Prostate gland (tissue), 2 donors: Measurements from ENCODE around the gene EXOC2. TPM values are rescaled to one million over a fixed set of nuclear protein-coding genes. Genes with fewer than 3 reads are reported as not detected.

Experiments
- DNase-seq: peaks from one replicate; pipeline ENCODE4 v3.0.0-alpha.2; 2019; ENCODE audit warnings: low spot score
- H3K27ac ChIP-seq, 2 donors: fragments of 200-600 bp; sonication (generic); 2 replicates each; pipeline ENCODE4 v1.5.1; 2017 to 2019
- H3K27me3 ChIP-seq: fragments of 200-600 bp; sonication (generic); replicated peaks from 2 replicates; pipeline ENCODE4 v1.5.1; 2019; ENCODE audit not compliant: insufficient read depth
- H3K36me3 ChIP-seq, 2 donors: fragments of 200-600 bp; sonication (generic); 1 replicate in 1 of 2; 2 replicates in 1 of 2; pipeline versions ENCODE4 v1.5.1 to v1.8.1; 2017 to 2019
- H3K4me1 ChIP-seq: fragments of 200-600 bp; sonication (generic); replicated peaks from 2 replicates; pipeline ENCODE4 v1.5.1; 2019
- H3K4me3 ChIP-seq, 2 donors: fragments of 200-600 bp; sonication (generic); 2 replicates each; pipeline ENCODE4 v1.5.1; 2017 to 2019
- H3K9me3 ChIP-seq: fragments of 200-600 bp; sonication (generic); 2 replicates; pipeline ENCODE4 v1.5.1; 2017
- CTCF ChIP-seq, 4 experiments: fragments of 200-600 bp in 2 of 4; fragments of 450-650 bp in 2 of 4; sonication (generic) in 2 of 4; IDR thresholded peaks; 1 replicate in 3 of 4; 2 replicates in 1 of 4; pipeline ENCODE4 v1.5.1; 2016 to 2019; ENCODE audit warnings: antibody characterized with exemption in 4 of 4, mild to moderate bottlenecking in 2 of 4, moderate library complexity in 2 of 4
- POLR2A ChIP-seq: fragments of 450-650 bp; IDR thresholded peaks from one replicate; pipeline ENCODE4 v1.6.1; 2016; ENCODE audit warnings: antibody characterized with exemption, mild to moderate bottlenecking
- POLR2AphosphoS5 ChIP-seq: sonication (generic); formaldehyde crosslinking; IDR thresholded peaks from one replicate; pipeline ENCODE4 v1.6.1; 2017; ENCODE audit warnings: antibody characterized with exemption
- WGBS: methylation state at CpG from one replicate; pipeline ENCODE4 v1.1.5; 2018; 5-methylcytosine and 5-hydroxymethylcytosine counted together
- intact Hi-C: fragments of 100-400 bp; cut with DNase I; formaldehyde crosslinking; loops from one replicate; pipeline ENCODE4 v1.14.2; 2022
- total RNA-seq, 2 donors: library from RNA; depleted of rRNA; stranded (reverse); fragments of >200 nt; gene quantifications; one replicate each; pipeline ENCODE4 v1.1.0, GENCODE V29; 2016

EXOC2 gene
- total RNA-seq, 2 donors from 2014 or later = 18.2 to 30.8 TPM

GRCh38 chr6:527989-528673 is 164.8 kb downstream of the EXOC2 start:
- no peak for DNase-seq
- no peak for TF ChIP-seq POLR2A
- TF ChIP-seq CTCF (IDR thresholded peaks at IDR 0.05) = no peak
- no peak for TF ChIP-seq POLR2AphosphoS5
- H3K4me3 ChIP-seq = no peak overlapping the region
- no peaks in the 10 kb centered on the region for H3K36me3 ChIP-seq
- no peak overlapping the region for H3K27ac ChIP-seq
- H3K4me1 ChIP-seq = no peaks in the 10 kb centered on the region
- no peaks in the 10 kb centered on the region for H3K9me3 ChIP-seq
- intact Hi-C loops = no loop called here
- WGBS = 92% methylated on average over 8 of the region's 8 CpGs
- H3K27me3 ChIP-seq = no peaks in the 10 kb centered on the region

GRCh38 chr6:524803-525202 is 168.1 kb downstream of the EXOC2 start:
- DNase-seq = no peak
- WGBS = 66% methylated on average over 6 of the region's 6 CpGs
- TF ChIP-seq POLR2A (no peak), POLR2AphosphoS5 (no peak), CTCF (IDR thresholded peaks at IDR 0.05) (no peak)
- no peaks in the 10 kb centered on the region for H3K36me3 ChIP-seq
- intact Hi-C loops = no loop called here
- H3K4me3 ChIP-seq = no peak overlapping the region
- H3K27ac ChIP-seq = no peak overlapping the region
- no peaks in the 10 kb centered on the region for H3K27me3 ChIP-seq
- H3K9me3 ChIP-seq = no peaks in the 10 kb centered on the region
- no peaks in the 10 kb centered on the region for H3K4me1 ChIP-seq

- no peak for DNase-seq
- Histone ChIP-seq H3K36me3 (no peaks in the 10 kb centered on the region), H3K9me3 (no peaks in the 10 kb centered on the region), H3K27ac (no peak overlapping the region), H3K27me3 (no peaks in the 10 kb centered on the region), H3K4me3 (no peak overlapping the region), H3K4me1 (no peaks in the 10 kb centered on the region)
- WGBS = 91% methylated on average over 31 of the region's 31 CpGs
- intact Hi-C loops = no loop called here
- TF ChIP-seq POLR2A = no peak
- TF ChIP-seq CTCF (IDR thresholded peaks at IDR 0.05) = no peak
- no peak for TF ChIP-seq POLR2AphosphoS5
Observed at GRCh38 chr6:520820-521219, 172.1 kb downstream of the EXOC2 start.

GRCh38 chr6:518218-518617 is 174.7 kb downstream of the EXOC2 start:
- Histone ChIP-seq H3K4me1 (no peaks in the 10 kb centered on the region), H3K27me3 (no peaks in the 10 kb centered on the region), H3K4me3 (no peak overlapping the region), H3K27ac (no peak overlapping the region), H3K36me3 (no peaks in the 10 kb centered on the region), H3K9me3 (no peaks in the 10 kb centered on the region)
- intact Hi-C loops = no loop called here
- TF ChIP-seq POLR2A (no peak), CTCF (IDR thresholded peaks at IDR 0.05) (no peak), POLR2AphosphoS5 (no peak)
- no peak for DNase-seq
- 80% methylated on average over 4 of the region's 4 CpGs for WGBS

- no peak overlapping the region for H3K4me3 ChIP-seq
- no peak for DNase-seq
- no peak overlapping the region for H3K27ac ChIP-seq
- WGBS = 97% methylated on average over 11 of the region's 11 CpGs
- intact Hi-C loops = no loop called here
- no peaks in the 10 kb centered on the region for H3K4me1 ChIP-seq
- no peaks in the 10 kb centered on the region for H3K36me3 ChIP-seq
- no peak for TF ChIP-seq POLR2A
- TF ChIP-seq POLR2AphosphoS5 = no peak
- no peak for TF ChIP-seq CTCF (IDR thresholded peaks at IDR 0.05)
- H3K27me3 ChIP-seq = no peaks in the 10 kb centered on the region
- H3K9me3 ChIP-seq = no peaks in the 10 kb centered on the region
Observed at GRCh38 chr6:516213-516612, 176.7 kb downstream of the EXOC2 start.
